ENCODE data around the gene CMTM2. TPM values are rescaled to one million over a fixed set of nuclear protein-coding genes. Genes with fewer than 3 reads are reported as not detected.

Gene CMTM2
- total RNA-seq, 2 donors from 2014 or later, result not detected

DNA sequence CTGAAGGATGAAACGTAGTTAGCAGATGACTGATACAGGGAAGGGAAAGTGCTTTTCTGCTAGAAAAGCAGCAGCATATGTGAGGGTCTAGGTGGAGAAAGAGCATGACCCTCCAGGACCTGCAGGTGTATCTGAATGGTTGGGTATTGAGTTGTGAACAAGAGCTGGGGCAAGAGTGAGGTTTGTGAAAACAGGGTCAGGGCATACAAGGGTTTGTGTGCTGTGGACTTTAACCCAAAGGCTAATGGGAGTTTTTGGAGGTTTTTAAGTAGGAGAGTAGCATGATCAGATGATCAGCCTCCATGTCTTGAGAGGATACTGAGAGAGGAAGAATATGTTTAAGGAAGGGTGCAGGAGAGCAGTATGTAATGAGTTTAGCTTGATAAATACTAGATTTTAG is 19.2 kb upstream of the CMTM2 start:
- TF ChIP-seq CTCF (conservative IDR thresholded peaks at IDR 0.05), result no peak
- no peak overlapping the region for H3K9ac ChIP-seq (ENCODE audit: extremely low read depth, low read length, poor library complexity, severe bottlenecking)
- no peaks in the 10 kb centered on the region for H3K4me1 Mint-ChIP-seq
- no peaks in the 10 kb centered on the region for H3K27me3 Mint-ChIP-seq (ENCODE audit: insufficient read depth)
- no peak overlapping the region for H3K27ac Mint-ChIP-seq
- WGBS, 2 experiments (ENCODE audit: insufficient coverage in 1 of 2, insufficient read length in 1 of 2), result 91 to 100% methylated on average over 1 of the region's 1 CpG
- peaks cover 16% of the 10 kb centered on the region for H3K36me3 Mint-ChIP-seq (ENCODE audit: low read depth)
- H3K36me3 ChIP-seq (ENCODE audit: control insufficient read depth, insufficient read depth, low read length), result peaks cover 11% of the 10 kb centered on the region
- H3K4me3 ChIP-seq (ENCODE audit: low read length), result no peak overlapping the region
- H3K27ac ChIP-seq (ENCODE audit: low read depth, low read length), result no peak overlapping the region
- H3K4me3 Mint-ChIP-seq, result no peak overlapping the region
- no peaks in the 10 kb centered on the region for H3K9me3 Mint-ChIP-seq
- DNase-seq, result no peak
- H3K27me3 ChIP-seq (ENCODE audit: control insufficient read depth, insufficient read depth, low read length, poor library complexity, severe bottlenecking), result no peaks in the 10 kb centered on the region
- H3K4me1 ChIP-seq (ENCODE audit: control insufficient read depth, insufficient read depth, low read length), result no peaks in the 10 kb centered on the region
- no peaks in the 10 kb centered on the region for H3K9me3 ChIP-seq (ENCODE audit: control insufficient read depth, low read length)

- Mint-ChIP-seq H3K27ac (no peak overlapping the region), H3K4me1 (no peaks in the 10 kb centered on the region), H3K27me3 (ENCODE audit: insufficient read depth) (peaks cover 1% of the 10 kb centered on the region), H3K4me3 (no peak overlapping the region), H3K36me3 (ENCODE audit: low read depth) (peaks cover 20% of the 10 kb centered on the region), H3K9me3 (no peaks in the 10 kb centered on the region)
- H3K27me3 ChIP-seq (ENCODE audit: control insufficient read depth, insufficient read depth, low read length, poor library complexity, severe bottlenecking), result no peaks in the 10 kb centered on the region
- H3K36me3 ChIP-seq (ENCODE audit: control insufficient read depth, insufficient read depth, low read length), result peaks cover 11% of the 10 kb centered on the region
- H3K9me3 ChIP-seq (ENCODE audit: control insufficient read depth, low read length), result no peaks in the 10 kb centered on the region
- WGBS, 2 experiments (ENCODE audit: insufficient coverage in 1 of 2, insufficient read length in 1 of 2), result 95% methylated on average over 2 of the region's 3 CpGs; no CpG with 5 or more reads in 1 of the 2 experiments
- no peak overlapping the region for H3K9ac ChIP-seq (ENCODE audit: extremely low read depth, low read length, poor library complexity, severe bottlenecking)
- no peak for TF ChIP-seq CTCF (conservative IDR thresholded peaks at IDR 0.05)
- no peak for DNase-seq
- H3K27ac ChIP-seq (ENCODE audit: low read depth, low read length), result no peak overlapping the region
- no peaks in the 10 kb centered on the region for H3K4me1 ChIP-seq (ENCODE audit: control insufficient read depth, insufficient read depth, low read length)
- H3K4me3 ChIP-seq (ENCODE audit: low read length), result no peak overlapping the region
Observed at GRCh38 chr16:66561381-66562080, 17.7 kb upstream of the CMTM2 start.

- no peaks in the 10 kb centered on the region for H3K27me3 ChIP-seq (ENCODE audit: control insufficient read depth, insufficient read depth, low read length, poor library complexity, severe bottlenecking)
- no peak overlapping the region for H3K27ac ChIP-seq (ENCODE audit: low read depth, low read length)
- H3K9ac ChIP-seq (ENCODE audit: extremely low read depth, low read length, poor library complexity, severe bottlenecking), result no peak overlapping the region
- H3K4me1 ChIP-seq (ENCODE audit: control insufficient read depth, insufficient read depth, low read length), result no peaks in the 10 kb centered on the region
- DNase-seq, result no peak
- Mint-ChIP-seq H3K9me3 (no peaks in the 10 kb centered on the region), H3K27ac (no peak overlapping the region), H3K36me3 (ENCODE audit: low read depth) (peaks cover 27% of the 10 kb centered on the region), H3K4me3 (no peak overlapping the region), H3K27me3 (ENCODE audit: insufficient read depth) (peaks cover 1% of the 10 kb centered on the region), H3K4me1 (no peaks in the 10 kb centered on the region)
- WGBS, 2 experiments (ENCODE audit: insufficient coverage in 1 of 2, insufficient read length in 1 of 2), result 83% methylated on average over 1 of the region's 1 CpG; no CpG with 5 or more reads in 1 of the 2 experiments
- H3K36me3 ChIP-seq (ENCODE audit: control insufficient read depth, insufficient read depth, low read length), result peaks cover 12% of the 10 kb centered on the region
- no peak overlapping the region for H3K4me3 ChIP-seq (ENCODE audit: low read length)
- H3K9me3 ChIP-seq (ENCODE audit: control insufficient read depth, low read length), result no peaks in the 10 kb centered on the region
- peak; percentile 28 for TF ChIP-seq CTCF (conservative IDR thresholded peaks at IDR 0.05)
Observed at GRCh38 chr16:66562409-66562808, 16.9 kb upstream of the CMTM2 start.

Measured in endodermal cell (in vitro differentiated cells).